Measurements from ENCODE around the gene EGFL7. TPM values are rescaled to one million over a fixed set of nuclear protein-coding genes. Genes with fewer than 3 reads are reported as not detected.

Gene EGFL7
- total and polyA plus RNA-seq, 2 of the 13 experiments (the other 11 are each of a cell fraction or from before 2014, with no cell fraction given), result 0.20 to 5.1 TPM

DNA sequence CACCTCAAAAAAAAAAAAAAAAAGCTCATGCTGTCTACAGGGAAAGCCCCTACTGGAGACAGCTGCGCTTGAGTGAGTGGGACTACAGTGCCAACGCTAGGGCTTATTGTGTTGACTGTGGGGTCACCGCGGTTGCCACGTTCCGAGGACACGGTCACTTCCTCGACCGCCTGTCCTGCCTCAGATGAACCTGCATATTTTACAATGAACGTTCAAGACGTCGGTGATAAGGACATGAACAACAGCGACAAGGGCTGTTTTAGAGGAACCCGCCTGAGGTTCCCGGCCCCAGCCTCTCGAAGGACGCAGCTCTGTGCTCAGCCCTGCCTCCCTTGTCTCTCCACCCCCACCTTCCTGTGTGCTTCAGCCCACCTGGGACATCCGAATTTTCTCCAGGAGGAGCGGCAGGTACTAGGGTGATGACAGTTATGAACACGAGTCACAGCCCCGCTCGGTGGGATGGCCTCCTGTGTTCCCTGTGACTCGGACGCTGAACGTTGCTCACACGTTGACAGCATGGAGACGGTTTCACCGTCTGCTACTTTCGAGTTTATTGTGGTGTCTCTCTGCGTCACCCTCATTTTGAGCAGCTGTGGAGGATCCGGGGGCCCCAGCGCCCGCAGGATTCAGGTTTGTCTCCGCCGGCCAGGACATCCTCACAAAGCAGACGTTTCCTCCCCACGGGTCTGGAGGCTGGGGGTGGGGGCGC, 38.4 kb downstream of the EGFL7 start:
- in situ Hi-C loops (cut with HindIII; ENCODE audit: extremely low pct_ligation_motif_present, low pct_unique_long_range_greater_than_20kb), result no loop called here
- no peak overlapping the region for H2AFZ ChIP-seq (ENCODE audit: low read length)
- no peak overlapping the region for H3K27ac ChIP-seq (ENCODE audit: extremely low read length, insufficient read depth, low read length)
- no peaks in the 10 kb centered on the region for H3K79me2 ChIP-seq (ENCODE audit: insufficient read depth, low read length)
- peaks cover 5 to 22% of the 10 kb centered on the region in 2 experiments; a peak in 4 of 5 replicates for H3K27me3 ChIP-seq (ENCODE audit: control insufficient read depth in 1 of 2, insufficient read depth in 2 of 2, low read length in 2 of 2)
- H3K4me1 ChIP-seq (ENCODE audit: insufficient read depth, low read length), result peaks cover 44% of the 10 kb centered on the region
- intact Hi-C loops (cut with micrococcal nuclease; ENCODE audit: unreplicated experiment), result no loop called here
- no peak overlapping the region for H3K4me3 ChIP-seq (replicated peaks in 1 of 3; ENCODE audit: insufficient read depth in 1 of 3, low read depth in 2 of 3, low read length in 3 of 3)
- no peaks in the 10 kb centered on the region for H4K20me1 ChIP-seq (ENCODE audit: insufficient read depth, low read length)
- 65% methylated on average over 13 of the region's 38 CpGs for WGBS (ENCODE audit: low lambda C conversion rate)
- TF ChIP-seq, protein P1, sequence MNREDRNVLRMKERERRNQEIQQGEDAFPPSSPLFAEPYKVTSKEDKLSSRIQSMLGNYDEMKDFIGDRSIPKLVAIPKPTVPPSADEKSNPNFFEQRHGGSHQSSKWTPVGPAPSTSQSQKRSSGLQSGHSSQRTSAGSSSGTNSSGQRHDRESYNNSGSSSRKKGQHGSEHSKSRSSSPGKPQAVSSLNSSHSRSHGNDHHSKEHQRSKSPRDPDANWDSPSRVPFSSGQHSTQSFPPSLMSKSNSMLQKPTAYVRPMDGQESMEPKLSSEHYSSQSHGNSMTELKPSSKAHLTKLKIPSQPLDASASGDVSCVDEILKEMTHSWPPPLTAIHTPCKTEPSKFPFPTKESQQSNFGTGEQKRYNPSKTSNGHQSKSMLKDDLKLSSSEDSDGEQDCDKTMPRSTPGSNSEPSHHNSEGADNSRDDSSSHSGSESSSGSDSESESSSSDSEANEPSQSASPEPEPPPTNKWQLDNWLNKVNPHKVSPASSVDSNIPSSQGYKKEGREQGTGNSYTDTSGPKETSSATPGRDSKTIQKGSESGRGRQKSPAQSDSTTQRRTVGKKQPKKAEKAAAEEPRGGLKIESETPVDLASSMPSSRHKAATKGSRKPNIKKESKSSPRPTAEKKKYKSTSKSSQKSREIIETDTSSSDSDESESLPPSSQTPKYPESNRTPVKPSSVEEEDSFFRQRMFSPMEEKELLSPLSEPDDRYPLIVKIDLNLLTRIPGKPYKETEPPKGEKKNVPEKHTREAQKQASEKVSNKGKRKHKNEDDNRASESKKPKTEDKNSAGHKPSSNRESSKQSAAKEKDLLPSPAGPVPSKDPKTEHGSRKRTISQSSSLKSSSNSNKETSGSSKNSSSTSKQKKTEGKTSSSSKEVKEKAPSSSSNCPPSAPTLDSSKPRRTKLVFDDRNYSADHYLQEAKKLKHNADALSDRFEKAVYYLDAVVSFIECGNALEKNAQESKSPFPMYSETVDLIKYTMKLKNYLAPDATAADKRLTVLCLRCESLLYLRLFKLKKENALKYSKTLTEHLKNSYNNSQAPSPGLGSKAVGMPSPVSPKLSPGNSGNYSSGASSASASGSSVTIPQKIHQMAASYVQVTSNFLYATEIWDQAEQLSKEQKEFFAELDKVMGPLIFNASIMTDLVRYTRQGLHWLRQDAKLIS (CRISPR knock-in tag; IDR thresholded peaks at IDR 0.05), result no peak
- no peak for TF ChIP-seq ZNF24 (IDR thresholded peaks at IDR 0.05)
- TF ChIP-seq RAD51 (IDR thresholded peaks at IDR 0.05; ENCODE audit: borderline replicate concordance), result no peak
- no peak for TF ChIP-seq ZFX (CRISPR knock-in tag; IDR thresholded peaks at IDR 0.05; ENCODE audit: low read depth)
- TF ChIP-seq ZNF20 (CRISPR knock-in tag; IDR thresholded peaks at IDR 0.05), result no peak
- TF ChIP-seq ZSCAN9 (CRISPR knock-in tag; IDR thresholded peaks at IDR 0.05; ENCODE audit: borderline replicate concordance), result no peak
- no peak for TF ChIP-seq ZNF746 (CRISPR knock-in tag; IDR thresholded peaks at IDR 0.05)
- no peak for TF ChIP-seq TRIM24 (CRISPR knock-in tag; IDR thresholded peaks at IDR 0.05)
- TF ChIP-seq NR2F2 (IDR thresholded peaks at IDR 0.05; ENCODE audit: borderline replicate concordance, low read depth), result no peak
- TF ChIP-seq BORCS8-MEF2B (CRISPR knock-in tag; IDR thresholded peaks at IDR 0.05), result no peak
- no peak for TF ChIP-seq HCFC1 (IDR thresholded peaks at IDR 0.05; ENCODE audit: low read depth, low read length)
- ChIA-PET POLR2A (no interaction called here), CTCF (ENCODE audit: low intra/inter-chr PET ratio, low total read pairs) (no interaction called here)
- no peak overlapping the region for H3K4me2 ChIP-seq (ENCODE audit: low read depth, low read length)
- no peak overlapping the region for H3K9ac ChIP-seq (ENCODE audit: insufficient read depth, low read depth, low read length)
- FAIRE-seq (no peak), ATAC-seq (no peak), DNase-seq (ENCODE audit: low spot score) (no peak)
- no peaks in the 10 kb centered on the region for H3K36me3 ChIP-seq (replicated peaks in 1 of 2; ENCODE audit: control insufficient read depth in 1 of 2, insufficient read depth in 2 of 2, low read length in 2 of 2)
- no peaks in the 10 kb centered on the region for H3K9me3 ChIP-seq (ENCODE audit: low read length)
- no TSS peak for BruUV-seq (replicated peaks)

All from HepG2 (cell line).